Transverse colon (tissue), 4 donors: ENCODE data around the gene UVRAG. TPM values are rescaled to one million over a fixed set of nuclear protein-coding genes. Genes with fewer than 3 reads are reported as not detected.

Source experiments
- DNase-seq: peaks from one replicate; pipeline ENCODE4 v3.0.0-alpha.2; 2019
- H3K27ac ChIP-seq, 4 donors: fragments of 200-600 bp; sonication (generic); 2 replicates each; pipeline ENCODE4 v1.5.1; 2016 to 2018; ENCODE audit warnings: inconsistent platforms in 4 of 4
- H3K27me3 ChIP-seq: fragments of 200-600 bp; sonication (generic); 2 replicates; pipeline ENCODE4 v1.5.1; 2017; ENCODE audit warnings: inconsistent platforms
- H3K36me3 ChIP-seq, 4 donors: fragments of 200-600 bp; sonication (generic); 2 replicates each; pipeline ENCODE4 v1.5.1; 2017 to 2019; ENCODE audit warnings: inconsistent platforms in 4 of 4
- H3K4me1 ChIP-seq, 4 donors: fragments of 200-600 bp; sonication (generic); 2 replicates each; pipeline ENCODE4 v1.5.1; 2017 to 2020; ENCODE audit warnings: inconsistent platforms in 4 of 4
- H3K4me3 ChIP-seq, 4 donors: fragments of 200-600 bp; sonication (generic); 1 replicate in 1 of 4; 2 replicates in 3 of 4; pipeline versions ENCODE4 v1.5.1 to v1.6.1; 2017 to 2019; ENCODE audit warnings: inconsistent platforms in 4 of 4
- H3K9me3 ChIP-seq, 2 donors: fragments of 200-600 bp; sonication (generic); 2 replicates each; pipeline ENCODE4 v1.5.1; 2017 to 2019; ENCODE audit warnings: inconsistent platforms in 2 of 2
- EP300 ChIP-seq: sonication (generic); formaldehyde crosslinking; IDR thresholded peaks from one replicate; pipeline ENCODE4 v1.6.1; 2017; ENCODE audit warnings: antibody characterized with exemption, low read depth
- POLR2A ChIP-seq: fragments of 450-650 bp; IDR thresholded peaks from one replicate; pipeline ENCODE4 v1.6.1; 2016; ENCODE audit warnings: antibody characterized with exemption, mild to moderate bottlenecking, moderate library complexity
- POLR2AphosphoS5 ChIP-seq, 3 donors: sonication (generic); formaldehyde crosslinking; IDR thresholded peaks; one replicate each; pipeline ENCODE4 v1.6.1; 2016; ENCODE audit warnings: antibody characterized with exemption in 3 of 3
- WGBS, 2 donors: methylation state at CpG; one replicate each; pipeline ENCODE4 v1.1.5; 2018; ENCODE audit warnings: low coverage in 1 of 2; 5-methylcytosine and 5-hydroxymethylcytosine counted together
- in situ Hi-C, 4 donors: fragments of 200-750 bp; cut with MboI; loops; one replicate each; pipeline versions ENCODE4 v1.15.0 to v1.15.1; 2017; ENCODE audit warnings: low sequenced_read_pairs in 3 of 4, low pct_ligation_motif_present in 1 of 4, low pct_unique_long_range_greater_than_20kb in 1 of 4
- intact Hi-C: fragments of 100-400 bp; cut with DNase I; formaldehyde crosslinking; loops from one replicate; pipeline ENCODE4 v1.15.1; 2023; ENCODE audit warnings: low total_unique reads
- total RNA-seq, 4 donors: library from RNA; depleted of rRNA; stranded (reverse); fragments of >200 nt; gene quantifications; one replicate each; pipeline ENCODE4 v1.1.0, GENCODE V29; 2016
- TF ChIP-seq, protein P1 (sequence below), 5 experiments: fragments of 200-600 bp in 3 of 5; fragments of 450-650 bp in 2 of 5; sonication (generic) in 3 of 5; IDR thresholded peaks; 1 replicate in 2 of 5; 2 replicates in 3 of 5; pipeline ENCODE4 v1.5.1; 2016 to 2017; ENCODE audit warnings: antibody characterized with exemption in 5 of 5, inconsistent platforms in 3 of 5, mild to moderate bottlenecking in 2 of 5, moderate library complexity in 1 of 5

Gene UVRAG
- total RNA-seq, 4 donors from 2014 or later, result 12.7 to 34.6 (median 19.3) TPM

DNA sequence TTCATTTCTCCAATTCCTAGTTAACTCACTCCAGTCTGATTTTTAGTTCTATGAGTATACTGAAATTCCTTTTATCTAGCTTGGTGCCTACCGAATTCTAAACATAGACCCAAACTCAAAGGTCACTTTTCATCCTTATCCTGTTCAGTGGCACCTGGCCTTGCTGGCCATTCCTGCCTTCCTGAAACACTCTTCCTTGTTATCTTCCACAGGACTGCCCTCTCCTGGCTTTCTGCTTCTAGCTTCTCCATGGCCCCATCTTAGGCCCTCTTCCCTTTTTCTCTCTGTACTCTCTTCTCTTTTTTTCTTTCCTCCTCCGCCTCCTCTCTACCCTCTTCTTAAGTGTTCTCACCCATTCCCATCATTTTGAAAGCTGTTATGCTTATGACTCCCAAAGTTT is 304.0 kb downstream of the UVRAG start:
- intact Hi-C loops (no loop called here), in situ Hi-C loops (no loop called here)
- no peak for TF ChIP-seq EP300
- TF ChIP-seq, protein P1, sequence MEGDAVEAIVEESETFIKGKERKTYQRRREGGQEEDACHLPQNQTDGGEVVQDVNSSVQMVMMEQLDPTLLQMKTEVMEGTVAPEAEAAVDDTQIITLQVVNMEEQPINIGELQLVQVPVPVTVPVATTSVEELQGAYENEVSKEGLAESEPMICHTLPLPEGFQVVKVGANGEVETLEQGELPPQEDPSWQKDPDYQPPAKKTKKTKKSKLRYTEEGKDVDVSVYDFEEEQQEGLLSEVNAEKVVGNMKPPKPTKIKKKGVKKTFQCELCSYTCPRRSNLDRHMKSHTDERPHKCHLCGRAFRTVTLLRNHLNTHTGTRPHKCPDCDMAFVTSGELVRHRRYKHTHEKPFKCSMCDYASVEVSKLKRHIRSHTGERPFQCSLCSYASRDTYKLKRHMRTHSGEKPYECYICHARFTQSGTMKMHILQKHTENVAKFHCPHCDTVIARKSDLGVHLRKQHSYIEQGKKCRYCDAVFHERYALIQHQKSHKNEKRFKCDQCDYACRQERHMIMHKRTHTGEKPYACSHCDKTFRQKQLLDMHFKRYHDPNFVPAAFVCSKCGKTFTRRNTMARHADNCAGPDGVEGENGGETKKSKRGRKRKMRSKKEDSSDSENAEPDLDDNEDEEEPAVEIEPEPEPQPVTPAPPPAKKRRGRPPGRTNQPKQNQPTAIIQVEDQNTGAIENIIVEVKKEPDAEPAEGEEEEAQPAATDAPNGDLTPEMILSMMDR (IDR thresholded peaks at IDR 0.05), result no peak
- Histone ChIP-seq H3K27me3 (no peaks in the 10 kb centered on the region), H3K27ac (peak overlapping the region; percentile 62 to 71 (median 68)), H3K9me3 (no peaks in the 10 kb centered on the region), H3K4me1 (peaks cover 11 to 34% (median 28%) of the 10 kb centered on the region in 4 donors), H3K4me3 (no peak overlapping the region), H3K36me3 (no peaks in the 10 kb centered on the region)
- DNase-seq, result no peak
- 60 to 74% methylated on average over 2 of the region's 2 CpGs for WGBS, 2 donors

DNA sequence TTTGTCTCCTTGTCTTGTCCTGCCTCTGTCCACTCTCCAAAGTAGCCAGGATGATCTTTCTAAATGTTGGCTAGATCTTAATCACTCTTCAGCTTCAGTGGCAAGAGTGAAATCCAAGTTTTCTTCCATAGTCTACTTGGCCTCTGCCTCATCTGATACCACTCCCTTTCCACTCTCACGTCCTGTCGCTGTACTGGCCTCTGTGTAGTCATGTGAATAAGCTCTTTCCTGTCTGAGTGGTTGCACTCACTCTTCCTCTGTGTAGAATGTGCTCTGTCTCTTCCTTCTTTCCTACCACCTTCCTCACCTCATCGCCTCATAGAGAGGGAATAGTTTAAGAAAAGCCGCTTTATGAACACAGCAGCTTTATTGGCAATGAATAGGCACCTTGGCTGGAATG is 304.8 kb downstream of the UVRAG start:
- no peaks in the 10 kb centered on the region for H3K27me3 ChIP-seq
- no peaks in the 10 kb centered on the region for H3K36me3 ChIP-seq
- peak overlapping the region; percentile 62 to 71 (median 68) for H3K27ac ChIP-seq
- H3K4me3 ChIP-seq, result no peak overlapping the region
- 54 to 57% methylated on average over 4 of the region's 4 CpGs for WGBS, 2 donors
- in situ Hi-C loops, result no loop called here
- peaks cover 11 to 34% (median 28%) of the 10 kb centered on the region in 4 donors for H3K4me1 ChIP-seq
- H3K9me3 ChIP-seq, result no peaks in the 10 kb centered on the region
- intact Hi-C loops, result no loop called here
- DNase-seq, result no peak
- TF ChIP-seq POLR2A, result no peak
- TF ChIP-seq EP300, result no peak
- TF ChIP-seq, protein P1 (IDR thresholded peaks at IDR 0.05), result no peak
- TF ChIP-seq POLR2AphosphoS5 (IDR thresholded peaks at IDR 0.05), result no peak

DNA sequence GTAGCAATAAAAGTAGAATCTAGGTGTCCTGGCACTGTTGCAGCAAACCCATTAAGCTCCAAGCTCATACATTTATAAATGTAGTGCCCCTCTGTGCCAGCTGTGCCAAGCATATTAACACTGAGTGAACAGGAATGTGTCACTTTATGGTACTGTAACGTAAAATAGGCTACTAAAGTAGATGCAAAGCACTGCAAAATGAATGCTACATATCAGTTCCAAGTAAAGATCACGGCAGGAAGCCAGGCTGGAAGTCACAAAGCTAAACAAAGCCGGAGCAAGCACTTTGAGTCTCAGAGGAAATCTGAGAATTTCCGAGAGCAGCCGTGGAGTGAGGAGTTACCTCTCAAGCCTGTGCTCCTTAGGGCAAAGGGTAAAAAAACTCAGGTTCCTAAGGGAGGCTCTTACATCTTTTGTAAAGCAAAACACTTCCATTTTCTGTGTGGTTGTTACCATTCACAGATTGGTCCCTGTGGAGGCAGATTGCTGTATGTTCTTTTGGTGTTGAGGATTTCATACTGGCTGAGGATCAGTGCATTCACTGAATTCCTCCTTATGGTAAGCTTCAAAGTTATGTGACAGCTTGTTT is 305.6 kb downstream of the UVRAG start:
- intact Hi-C loops, result no loop called here
- peak; percentile 26 for DNase-seq
- Histone ChIP-seq H3K36me3 (no peaks in the 10 kb centered on the region), H3K4me3 (peak overlapping the region in 1 of 4 donors; percentile 3), H3K9me3 (no peaks in the 10 kb centered on the region), H3K4me1 (peaks cover 11 to 38% (median 28%) of the 10 kb centered on the region in 4 donors), H3K27ac (peak overlapping the region; percentile 62 to 71 (median 68)), H3K27me3 (no peaks in the 10 kb centered on the region)
- in situ Hi-C loops, result no loop called here
- no peak for TF ChIP-seq EP300
- no peak for TF ChIP-seq POLR2AphosphoS5 (IDR thresholded peaks at IDR 0.05)
- no peak for TF ChIP-seq POLR2A
- TF ChIP-seq, protein P1 (IDR thresholded peaks at IDR 0.05), result no peak
- WGBS, 2 donors, result 25 to 27% methylated on average over 5 of the region's 5 CpGs

DNA sequence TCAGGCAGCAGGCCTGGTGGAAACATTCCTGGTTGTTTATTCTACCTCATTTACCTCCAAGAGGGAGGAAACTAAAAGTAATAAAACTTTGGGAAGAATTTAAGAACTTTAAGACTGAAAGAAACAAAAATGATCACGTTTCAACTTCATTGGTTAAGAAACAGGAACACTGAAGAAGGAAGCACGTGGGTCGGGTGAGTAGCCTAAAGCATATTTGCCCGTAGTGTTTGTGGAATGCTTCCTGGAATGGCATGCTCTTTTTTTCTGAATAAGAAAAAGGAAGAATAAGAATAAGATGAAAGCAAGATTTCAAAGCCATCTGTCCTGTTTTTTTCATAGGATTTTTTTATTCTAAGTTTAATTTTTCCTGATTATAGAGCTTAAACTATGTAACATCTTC is 308.2 kb downstream of the UVRAG start:
- H3K27me3 ChIP-seq, result no peaks in the 10 kb centered on the region
- in situ Hi-C loops (no loop called here), intact Hi-C loops (no loop called here)
- no peak overlapping the region for H3K27ac ChIP-seq
- no peaks in the 10 kb centered on the region for H3K9me3 ChIP-seq
- H3K4me1 ChIP-seq, result peaks cover 11 to 38% (median 28%) of the 10 kb centered on the region in 4 donors
- 71 to 89% methylated on average over 3 to 4 of the region's 4 CpGs for WGBS, 2 donors
- H3K36me3 ChIP-seq, result no peaks in the 10 kb centered on the region
- H3K4me3 ChIP-seq, result no peak overlapping the region
- TF ChIP-seq EP300 (no peak), POLR2A (no peak), POLR2AphosphoS5 (IDR thresholded peaks at IDR 0.05) (no peak)
- TF ChIP-seq, protein P1 (IDR thresholded peaks at IDR 0.05), result no peak
- DNase-seq, result no peak
